ENCODE data around the gene TUBGCP6. TPM values are rescaled to one million over a fixed set of nuclear protein-coding genes. Genes with fewer than 3 reads are reported as not detected.

The TUBGCP6 gene
- total and polyA plus RNA-seq, 2 donors (not counting 3 experiments of a cell fraction or from before 2014, with no cell fraction given) = 33.1 to 45.3 TPM

DNA sequence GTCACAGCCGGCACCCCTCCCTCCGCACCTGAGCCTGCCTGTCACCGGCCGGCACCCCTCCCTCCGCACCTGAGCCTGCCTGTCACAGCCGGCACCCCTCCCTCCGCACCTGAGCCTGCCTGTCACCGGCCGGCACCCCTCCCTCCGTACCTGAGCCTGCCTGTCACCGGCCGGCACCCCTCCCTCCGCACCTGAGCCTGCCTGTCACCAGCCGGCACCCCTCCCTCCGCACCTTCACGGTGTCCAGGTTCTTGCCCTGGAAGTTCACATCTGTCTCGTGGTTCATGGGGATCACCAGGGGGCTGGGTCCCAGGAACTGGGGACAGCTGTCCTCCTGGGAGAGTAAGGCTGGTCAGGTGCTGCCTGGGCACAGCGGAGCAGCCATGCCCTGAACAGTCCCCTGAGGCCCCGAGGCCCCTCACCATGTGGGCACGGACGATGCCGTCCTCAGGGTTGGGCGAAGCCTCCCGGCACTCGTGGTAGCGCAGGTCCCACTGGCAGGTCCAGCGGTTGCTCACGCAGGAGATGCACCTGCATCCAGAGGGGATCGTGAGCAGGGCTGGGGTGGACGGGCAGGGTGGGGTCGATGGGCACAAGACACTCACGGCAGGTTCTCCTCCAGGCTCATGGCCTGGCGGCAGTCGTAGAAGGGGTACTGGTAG lies 40.9 kb upstream of the TUBGCP6 start:
- Histone ChIP-seq H3K4me3 (replicated peaks in 1 of 3; ENCODE audit: insufficient read depth in 1 of 3, low read depth in 1 of 3, low read length in 3 of 3) (no peak overlapping the region), H3K36me3 (ENCODE audit: control insufficient read depth in 2 of 2, extremely low read depth in 1 of 2, insufficient read depth in 2 of 2, low read length in 2 of 2) (peaks cover 36 to 80% of the 10 kb centered on the region in 2 experiments), H3K4me2 (ENCODE audit: insufficient read depth, low read length) (no peak overlapping the region), H3K79me2 (ENCODE audit: control insufficient read depth, insufficient read depth, low read length) (peaks cover 20% of the 10 kb centered on the region), H3K9me1 (replicated peaks; ENCODE audit: control insufficient read depth, extremely low read depth, insufficient read depth, low read length) (no peaks in the 10 kb centered on the region), H2AFZ (ENCODE audit: low read depth, low read length) (no peak overlapping the region), H3K27me3 (ENCODE audit: control insufficient read depth in 2 of 2, insufficient read depth in 2 of 2, low read length in 2 of 2) (no peaks in the 10 kb centered on the region), H4K20me1 (replicated peaks; ENCODE audit: control insufficient read depth, extremely low read depth, insufficient read depth, low read length) (no peaks in the 10 kb centered on the region), H3K9ac (replicated peaks; ENCODE audit: extremely low read depth, insufficient read depth, low read length) (no peak overlapping the region), H3K4me1 (ENCODE audit: control insufficient read depth, extremely low read depth, insufficient read depth, low read length) (peaks cover 2% of the 10 kb centered on the region), H3K9me3 (replicated peaks; ENCODE audit: control insufficient read depth, insufficient read depth, low read length) (no peaks in the 10 kb centered on the region), H3K27ac (ENCODE audit: insufficient read depth, low read depth, low read length) (no peak overlapping the region)
- ChIA-PET CTCF (no interaction called here), POLR2A (no interaction called here)
- BruUV-seq (replicated peaks) = no TSS peak
- TF ChIP-seq MYC (IDR thresholded peaks at IDR 0.05; ENCODE audit: low read depth, low read length) (no peak), POLR2AphosphoS5 (IDR thresholded peaks at IDR 0.05; ENCODE audit: insufficient read depth, low read depth, low read length) (no peak), FOS (IDR thresholded peaks at IDR 0.05; ENCODE audit: borderline replicate concordance, insufficient read depth, low read length) (no peak), GATA2 (IDR thresholded peaks at IDR 0.05; ENCODE audit: insufficient read depth, insufficient read length, low read depth, low read length) (no peak), JUN (IDR thresholded peaks at IDR 0.05; ENCODE audit: borderline replicate concordance, insufficient read depth, insufficient read length, low read depth) (no peak), EZH2 (IDR thresholded peaks at IDR 0.05; ENCODE audit: borderline replicate concordance, low read depth, low read length, severe bottlenecking) (no peak), POLR2A (IDR thresholded peaks at IDR 0.05; ENCODE audit: low read depth, low read length) (no peak)
- TF ChIP-seq, protein P1, sequence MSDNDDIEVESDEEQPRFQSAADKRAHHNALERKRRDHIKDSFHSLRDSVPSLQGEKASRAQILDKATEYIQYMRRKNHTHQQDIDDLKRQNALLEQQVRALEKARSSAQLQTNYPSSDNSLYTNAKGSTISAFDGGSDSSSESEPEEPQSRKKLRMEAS (IDR thresholded peaks at IDR 0.05; ENCODE audit: insufficient read depth, insufficient read length) = no peak
- TF ChIP-seq, protein P2, sequence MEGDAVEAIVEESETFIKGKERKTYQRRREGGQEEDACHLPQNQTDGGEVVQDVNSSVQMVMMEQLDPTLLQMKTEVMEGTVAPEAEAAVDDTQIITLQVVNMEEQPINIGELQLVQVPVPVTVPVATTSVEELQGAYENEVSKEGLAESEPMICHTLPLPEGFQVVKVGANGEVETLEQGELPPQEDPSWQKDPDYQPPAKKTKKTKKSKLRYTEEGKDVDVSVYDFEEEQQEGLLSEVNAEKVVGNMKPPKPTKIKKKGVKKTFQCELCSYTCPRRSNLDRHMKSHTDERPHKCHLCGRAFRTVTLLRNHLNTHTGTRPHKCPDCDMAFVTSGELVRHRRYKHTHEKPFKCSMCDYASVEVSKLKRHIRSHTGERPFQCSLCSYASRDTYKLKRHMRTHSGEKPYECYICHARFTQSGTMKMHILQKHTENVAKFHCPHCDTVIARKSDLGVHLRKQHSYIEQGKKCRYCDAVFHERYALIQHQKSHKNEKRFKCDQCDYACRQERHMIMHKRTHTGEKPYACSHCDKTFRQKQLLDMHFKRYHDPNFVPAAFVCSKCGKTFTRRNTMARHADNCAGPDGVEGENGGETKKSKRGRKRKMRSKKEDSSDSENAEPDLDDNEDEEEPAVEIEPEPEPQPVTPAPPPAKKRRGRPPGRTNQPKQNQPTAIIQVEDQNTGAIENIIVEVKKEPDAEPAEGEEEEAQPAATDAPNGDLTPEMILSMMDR (IDR thresholded peaks at IDR 0.05; ENCODE audit: extremely low read depth in 1 of 2, insufficient read depth in 1 of 2, low read depth in 1 of 2, low read length in 2 of 2) = no peak
- intact Hi-C loops (cut with micrococcal nuclease) = no loop called here
- FAIRE-seq (no peak), DNase-seq (ENCODE audit: low read depth, low spot score) (no peak)
- dilution Hi-C loops (cut with MboI; ENCODE audit: extremely low pct_ligation_motif_present, low sequenced_read_pairs) = no loop called here

Measured in endothelial cell of umbilical vein (primary cell).